Gastroesophageal sphincter (tissue), 4 donors: ENCODE measurements around the gene UBQLN4. TPM values are rescaled to one million over a fixed set of nuclear protein-coding genes. Genes with fewer than 3 reads are reported as not detected.
"Not testable (repeated sequence)": the region's sequence is repeated elsewhere in the genome, so short reads cannot be mapped to it uniquely, and the experiment has no call there.

Experiments
- ATAC-seq: fragments of 150-250 bp; one replicate; pipeline ENCODE4 v1.9.1; 2016; ENCODE audit warnings: mild to moderate bottlenecking, moderate library complexity
- H3K27ac ChIP-seq, 4 donors: fragments of 200-600 bp; sonication (generic) in 3 of 4; 1 replicate in 3 of 4; 2 replicates in 1 of 4; pipeline ENCODE4 v1.5.1; 2016 to 2019
- H3K27me3 ChIP-seq: fragments of 200-600 bp; sonication (generic); one replicate; pipeline ENCODE4 v1.5.1; 2019
- H3K36me3 ChIP-seq, 2 donors: fragments of 200-600 bp; sonication (generic); one replicate each; pipeline ENCODE4 v1.5.1; 2019; ENCODE audit warnings: control low read depth in 1 of 2
- H3K4me1 ChIP-seq, 3 donors: fragments of 200-600 bp; sonication (generic); 1 replicate in 2 of 3; 2 replicates in 1 of 3; pipeline ENCODE4 v1.5.1; 2016 to 2019; ENCODE audit warnings: control low read depth in 2 of 3
- H3K4me3 ChIP-seq, 2 donors: fragments of 200-600 bp; sonication (generic); one replicate each; pipeline ENCODE4 v1.5.1; 2019; ENCODE audit warnings: mild to moderate bottlenecking in 1 of 2, moderate library complexity in 1 of 2
- H3K9me3 ChIP-seq, 3 donors: fragments of 200-600 bp; sonication (generic); one replicate each; pipeline ENCODE4 v1.5.1; 2017 to 2019; ENCODE audit warnings: control low read depth in 2 of 3
- EP300 ChIP-seq: sonication (generic); formaldehyde crosslinking; IDR thresholded peaks from one replicate; pipeline ENCODE4 v1.6.1; 2017; ENCODE audit warnings: antibody characterized with exemption, mild to moderate bottlenecking
- POLR2A ChIP-seq, 2 donors: fragments of 450-650 bp; IDR thresholded peaks; one replicate each; pipeline ENCODE4 v1.6.1; 2017; ENCODE audit warnings: antibody characterized with exemption in 2 of 2, mild to moderate bottlenecking in 2 of 2, moderate library complexity in 1 of 2
- POLR2AphosphoS5 ChIP-seq: sonication (generic); formaldehyde crosslinking; IDR thresholded peaks from one replicate; pipeline ENCODE4 v1.6.1; 2017; ENCODE audit warnings: antibody characterized with exemption
- WGBS, 2 donors: methylation state at CpG; one replicate each; pipeline ENCODE4 v1.1.5; 2018; ENCODE audit warnings: low coverage in 1 of 2; 5-methylcytosine and 5-hydroxymethylcytosine counted together
- total RNA-seq, 4 donors: library from RNA; depleted of rRNA; stranded (reverse); fragments of >200 nt; gene quantifications; one replicate each; pipeline ENCODE4 v1.1.0, GENCODE V29; 2016
- TF ChIP-seq, protein P1 (sequence below), 4 experiments: fragments of 200-600 bp in 2 of 4; fragments of 450-650 bp in 2 of 4; sonication (generic) in 1 of 4; IDR thresholded peaks; one replicate each; pipeline ENCODE4 v1.5.1; 2017 to 2019; ENCODE audit warnings: antibody characterized with exemption in 4 of 4, mild to moderate bottlenecking in 2 of 4, moderate library complexity in 2 of 4

UBQLN4 gene
- total RNA-seq, 4 donors from 2014 or later = 19.6 to 29.6 (median 24.8) TPM

DNA sequence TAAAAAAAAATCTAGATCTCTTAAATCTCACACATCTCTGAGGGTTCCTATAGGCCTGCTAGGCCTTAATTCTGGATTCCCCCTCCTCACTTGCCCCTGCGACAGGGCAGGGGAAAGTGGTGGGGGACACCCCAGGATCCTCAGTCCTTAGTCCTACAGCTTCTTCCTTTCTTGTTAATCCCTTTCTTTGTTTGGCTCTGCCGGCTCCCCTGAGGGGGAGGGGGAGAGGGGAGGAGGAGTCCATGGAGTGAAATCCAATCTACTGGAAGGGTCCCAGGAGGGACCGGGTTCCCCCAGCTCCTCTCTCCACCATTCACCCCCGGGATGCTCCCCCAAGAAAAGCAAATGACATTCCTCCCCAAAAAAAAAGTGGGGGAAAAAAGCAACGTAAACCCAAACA, 20.1 kb upstream of the UBQLN4 start:
- peaks cover 0 to 27% (median 3%) of the 10 kb centered on the region in 3 donors for H3K4me1 ChIP-seq
- no peaks in the 10 kb centered on the region for H3K27me3 ChIP-seq
- no peaks in the 10 kb centered on the region for H3K36me3 ChIP-seq
- no peak for TF ChIP-seq POLR2AphosphoS5
- no peak for TF ChIP-seq POLR2A (IDR thresholded peaks at IDR 0.05)
- TF ChIP-seq, protein P1, sequence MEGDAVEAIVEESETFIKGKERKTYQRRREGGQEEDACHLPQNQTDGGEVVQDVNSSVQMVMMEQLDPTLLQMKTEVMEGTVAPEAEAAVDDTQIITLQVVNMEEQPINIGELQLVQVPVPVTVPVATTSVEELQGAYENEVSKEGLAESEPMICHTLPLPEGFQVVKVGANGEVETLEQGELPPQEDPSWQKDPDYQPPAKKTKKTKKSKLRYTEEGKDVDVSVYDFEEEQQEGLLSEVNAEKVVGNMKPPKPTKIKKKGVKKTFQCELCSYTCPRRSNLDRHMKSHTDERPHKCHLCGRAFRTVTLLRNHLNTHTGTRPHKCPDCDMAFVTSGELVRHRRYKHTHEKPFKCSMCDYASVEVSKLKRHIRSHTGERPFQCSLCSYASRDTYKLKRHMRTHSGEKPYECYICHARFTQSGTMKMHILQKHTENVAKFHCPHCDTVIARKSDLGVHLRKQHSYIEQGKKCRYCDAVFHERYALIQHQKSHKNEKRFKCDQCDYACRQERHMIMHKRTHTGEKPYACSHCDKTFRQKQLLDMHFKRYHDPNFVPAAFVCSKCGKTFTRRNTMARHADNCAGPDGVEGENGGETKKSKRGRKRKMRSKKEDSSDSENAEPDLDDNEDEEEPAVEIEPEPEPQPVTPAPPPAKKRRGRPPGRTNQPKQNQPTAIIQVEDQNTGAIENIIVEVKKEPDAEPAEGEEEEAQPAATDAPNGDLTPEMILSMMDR (IDR thresholded peaks at IDR 0.05) = no peak
- no peak for TF ChIP-seq EP300
- no peak overlapping the region for H3K27ac ChIP-seq
- H3K4me3 ChIP-seq = no peak overlapping the region
- ATAC-seq = no peak
- 54 to 55% methylated on average over 3 to 5 of the region's 5 CpGs for WGBS, 2 donors
- H3K9me3 ChIP-seq = no peaks in the 10 kb centered on the region

GRCh38 chr1:156073110-156073687, 19.6 kb upstream of the UBQLN4 start:
- no peaks in the 10 kb centered on the region for H3K9me3 ChIP-seq
- WGBS, 2 donors = 0% methylated on average over 1 of the region's 1 CpG; no CpG with 5 or more reads in 1 of the 2 donors
- ATAC-seq = no peak
- no peaks in the 10 kb centered on the region for H3K36me3 ChIP-seq
- H3K4me1 ChIP-seq = peaks cover 0 to 27% (median 3%) of the 10 kb centered on the region in 3 donors
- TF ChIP-seq EP300 (no peak), POLR2A (IDR thresholded peaks at IDR 0.05) (no peak), POLR2AphosphoS5 (no peak)
- TF ChIP-seq, protein P1 (IDR thresholded peaks at IDR 0.05) = no peak
- H3K27ac ChIP-seq = no peak overlapping the region
- no peaks in the 10 kb centered on the region for H3K27me3 ChIP-seq
- no peak overlapping the region for H3K4me3 ChIP-seq

DNA sequence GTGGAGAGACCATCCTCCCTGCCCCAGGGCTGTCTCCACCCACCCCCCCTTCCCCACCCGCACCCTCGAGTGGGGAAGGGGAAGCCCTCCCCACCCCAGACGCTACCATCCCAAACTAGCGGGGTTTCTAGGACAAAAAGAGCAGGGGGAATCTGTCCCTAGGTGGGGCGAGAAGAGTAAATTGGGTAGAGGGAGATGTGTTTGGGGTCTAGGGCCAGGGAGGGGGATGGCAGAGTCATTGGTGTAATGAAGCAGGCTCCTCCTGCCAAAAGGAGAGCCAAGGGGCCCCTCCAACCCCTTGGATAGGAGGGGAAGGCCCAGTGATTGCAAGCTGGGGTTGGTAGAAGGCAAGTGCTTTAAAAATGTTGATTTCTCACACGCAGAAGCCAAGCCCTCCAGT, 18.7 kb upstream of the UBQLN4 start:
- H3K36me3 ChIP-seq = no peaks in the 10 kb centered on the region
- 0 to 83% methylated on average over 1 to 3 of the region's 6 CpGs for WGBS, 2 donors
- H3K27ac ChIP-seq = no peak overlapping the region
- peaks cover 0 to 26% (median 3%) of the 10 kb centered on the region in 3 donors for H3K4me1 ChIP-seq
- no peak for ATAC-seq
- no peaks in the 10 kb centered on the region for H3K27me3 ChIP-seq
- H3K4me3 ChIP-seq = no peak overlapping the region
- H3K9me3 ChIP-seq = no peaks in the 10 kb centered on the region
- TF ChIP-seq POLR2AphosphoS5 (no peak), EP300 (no peak)
- TF ChIP-seq, protein P1 (IDR thresholded peaks at IDR 0.05) = no peak

DNA sequence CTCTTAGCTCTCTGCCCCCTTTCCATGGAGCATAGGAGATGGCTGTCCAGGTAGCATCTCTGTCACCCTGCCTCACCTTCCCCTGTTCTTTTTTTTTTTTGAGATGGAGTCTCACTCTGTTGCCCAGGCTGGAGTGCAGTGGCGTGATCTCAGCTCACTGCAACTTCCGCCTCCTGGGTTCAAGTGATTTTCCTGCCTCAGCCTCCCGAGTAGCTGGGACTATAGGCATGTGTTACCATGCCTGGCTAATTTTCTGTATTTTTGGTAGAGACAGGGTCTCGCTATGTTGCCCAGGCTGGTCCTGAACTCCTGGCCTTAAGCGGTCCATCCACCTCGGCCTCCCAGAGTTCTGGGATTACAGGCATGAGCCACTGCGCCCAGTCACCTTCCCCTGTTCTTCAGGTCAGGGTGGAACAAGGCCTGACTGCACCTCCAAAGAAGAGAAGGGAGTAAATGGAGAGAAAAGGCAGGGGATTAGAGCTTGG, 17.8 kb upstream of the UBQLN4 start:
- peaks cover 0 to 17% (median 3%) of the 10 kb centered on the region in 3 donors for H3K4me1 ChIP-seq
- 20 to 81% methylated on average over 1 to 4 of the region's 7 CpGs for WGBS, 2 donors
- H3K27ac ChIP-seq, H3K36me3 ChIP-seq, H3K27me3 ChIP-seq, H3K4me3 ChIP-seq, H3K9me3 ChIP-seq, ATAC-seq: not testable (repeated sequence)

DNA sequence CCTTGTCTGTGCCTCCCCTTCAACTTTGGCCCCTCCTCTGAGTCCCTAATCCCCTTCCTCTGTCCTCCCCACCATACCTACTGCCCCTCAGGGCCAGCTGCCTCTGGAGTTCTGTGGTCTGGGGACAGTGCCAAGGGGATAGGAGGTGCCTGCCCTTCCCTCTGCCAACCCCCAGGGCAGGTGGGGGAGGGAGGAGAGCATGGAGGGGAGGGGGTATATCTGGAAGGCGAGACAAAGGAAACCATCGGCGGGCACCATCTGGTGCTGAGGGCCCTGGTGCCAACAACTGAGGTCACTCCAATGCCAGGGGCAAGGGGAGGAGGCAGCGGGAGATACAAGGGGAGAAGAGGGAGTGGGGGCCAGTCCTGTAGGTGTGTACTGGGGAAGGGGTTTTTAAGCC, 16.9 kb upstream of the UBQLN4 start:
- no peak for ATAC-seq
- no peak overlapping the region for H3K27ac ChIP-seq
- no peaks in the 10 kb centered on the region for H3K27me3 ChIP-seq
- H3K4me3 ChIP-seq = no peak overlapping the region
- no peaks in the 10 kb centered on the region for H3K9me3 ChIP-seq
- no peaks in the 10 kb centered on the region for H3K36me3 ChIP-seq
- 43% methylated on average over 3 of the region's 4 CpGs; no CpG with 5 or more reads in 1 of the 2 donors for WGBS, 2 donors
- peaks cover 0 to 9% (median 0%) of the 10 kb centered on the region in 3 donors for H3K4me1 ChIP-seq
- TF ChIP-seq POLR2AphosphoS5 = no peak
- TF ChIP-seq EP300 = no peak
- TF ChIP-seq POLR2A (IDR thresholded peaks at IDR 0.05) = no peak
- TF ChIP-seq, protein P1 (IDR thresholded peaks at IDR 0.05) = no peak
